Loucy (cell line): Measurements from ENCODE around the gene ZC3H18.

ENCODE experiments used
- H2AFZ ChIP-seq: fragments of 200-600 bp; sonication (generic); 2 replicates; pipeline ENCODE4 v1.6.0; 2016; ENCODE audit warnings: antibody characterized with exemption, mild to moderate bottlenecking, low read length, moderate library complexity
- H3F3A ChIP-seq: fragments of 200-600 bp; 2 replicates; pipeline ENCODE4 v1.6.0; 2016; ENCODE audit warnings: antibody characterized with exemption, low read depth, mild to moderate bottlenecking
- H3K27me3 ChIP-seq: fragments of 200-600 bp; sonication (generic); 2 replicates; pipeline ENCODE4 v1.6.1; 2014; ENCODE audit warnings: low read length, mild to moderate bottlenecking; ENCODE audit not compliant: insufficient read depth, poor library complexity, severe bottlenecking
- H3K36me3 ChIP-seq: fragments of 200-600 bp; sonication (generic); 2 replicates; pipeline ENCODE4 v1.6.1; 2016; ENCODE audit warnings: low read length; ENCODE audit not compliant: insufficient read depth
- H3K4me1 ChIP-seq: fragments of 200-600 bp; sonication (generic); 2 replicates; pipeline ENCODE4 v1.5.1; 2014; ENCODE audit warnings: low read length, mild to moderate bottlenecking; ENCODE audit not compliant: insufficient read depth, poor library complexity, severe bottlenecking
- H3K4me2 ChIP-seq: fragments of 200-600 bp; sonication (generic); 2 replicates; pipeline ENCODE4 v1.6.0; 2014; ENCODE audit warnings: antibody characterized with exemption, low read length, low read depth, mild to moderate bottlenecking; ENCODE audit not compliant: poor library complexity, severe bottlenecking
- H3K4me3 ChIP-seq: fragments of 200-600 bp; sonication (generic); 2 replicates; pipeline ENCODE4 v1.5.1; 2014; ENCODE audit warnings: low read length, mild to moderate bottlenecking, mixed read lengths; ENCODE audit not compliant: poor library complexity, severe bottlenecking
- H3K79me2 ChIP-seq: fragments of 200-600 bp; sonication (generic); 2 replicates; pipeline ENCODE4 v1.6.1; 2014; ENCODE audit warnings: low read length; ENCODE audit not compliant: insufficient read depth
- H3K9ac ChIP-seq: fragments of 200-600 bp; sonication (generic); 2 replicates; pipeline ENCODE4 v1.6.0; 2014; ENCODE audit warnings: mild to moderate bottlenecking, low read depth, low read length, moderate library complexity; ENCODE audit not compliant: poor library complexity, severe bottlenecking
- H3K9me2 ChIP-seq: fragments of 200-600 bp; sonication (generic); replicated peaks from 2 replicates; pipeline ENCODE4 v1.6.1; 2016; ENCODE audit warnings: low read depth, low read length, mixed read lengths
- H3K9me3 ChIP-seq: fragments of 200-600 bp; sonication (generic); 2 replicates; pipeline ENCODE4 v1.6.1; 2014; ENCODE audit warnings: mild to moderate bottlenecking, antibody characterized with exemption, low read length, low read depth; ENCODE audit not compliant: insufficient read depth
- H4K20me1 ChIP-seq: fragments of 200-600 bp; sonication (generic); 2 replicates; pipeline ENCODE4 v1.6.0; 2014; ENCODE audit warnings: antibody characterized with exemption, low read length, mild to moderate bottlenecking; ENCODE audit not compliant: insufficient read depth, poor library complexity, severe bottlenecking
- CTCF ChIP-seq: fragments of 200-600 bp; sonication (generic); conservative IDR thresholded peaks from 2 replicates; pipeline ENCODE4 v1.5.1; 2014; ENCODE audit warnings: mild to moderate bottlenecking, antibody characterized with exemption, low read length
- EZH2phosphoT487 ChIP-seq: fragments of 200-600 bp; IDR thresholded peaks from 2 replicates; pipeline ENCODE4 v1.6.1; 2018; ENCODE audit warnings: antibody characterized with exemption, mild to moderate bottlenecking, moderate library complexity, borderline replicate concordance

The ZC3H18 gene

GRCh38 chr16:88523309-88524161, 46.7 kb upstream of the ZC3H18 start:
- H3K4me2 ChIP-seq: no peak overlapping the region
- no peaks in the 10 kb centered on the region for H3K4me1 ChIP-seq
- TF ChIP-seq EZH2phosphoT487: no peak
- TF ChIP-seq CTCF: no peak
- H3K36me3 ChIP-seq: no peaks in the 10 kb centered on the region
- H3K27me3 ChIP-seq: no peaks in the 10 kb centered on the region
- no peak overlapping the region for H2AFZ ChIP-seq
- no peak overlapping the region for H3K9ac ChIP-seq
- no peaks in the 10 kb centered on the region for H3F3A ChIP-seq
- H3K9me3 ChIP-seq: no peaks in the 10 kb centered on the region
- no peaks in the 10 kb centered on the region for H3K79me2 ChIP-seq
- H3K4me3 ChIP-seq: no peak overlapping the region
- no peaks in the 10 kb centered on the region for H3K9me2 ChIP-seq
- H4K20me1 ChIP-seq: no peaks in the 10 kb centered on the region

- no peaks in the 10 kb centered on the region for H3K9me3 ChIP-seq
- H3K4me1 ChIP-seq: no peaks in the 10 kb centered on the region
- H3K4me2 ChIP-seq: no peak overlapping the region
- H3K9ac ChIP-seq: no peak overlapping the region
- no peaks in the 10 kb centered on the region for H3F3A ChIP-seq
- no peak overlapping the region for H3K4me3 ChIP-seq
- H3K79me2 ChIP-seq: no peaks in the 10 kb centered on the region
- H4K20me1 ChIP-seq: no peaks in the 10 kb centered on the region
- H3K9me2 ChIP-seq: no peaks in the 10 kb centered on the region
- no peak overlapping the region for H2AFZ ChIP-seq
- TF ChIP-seq EZH2phosphoT487 (no peak), CTCF (no peak)
- no peaks in the 10 kb centered on the region for H3K27me3 ChIP-seq
- H3K36me3 ChIP-seq: no peaks in the 10 kb centered on the region
Measured at GRCh38 chr16:88524274-88524972, 45.8 kb upstream of the ZC3H18 start.

GRCh38 chr16:88524973-88525662, 45.1 kb upstream of the ZC3H18 start:
- Histone ChIP-seq H3K4me2 (no peak overlapping the region), H3F3A (no peaks in the 10 kb centered on the region), H3K27me3 (no peaks in the 10 kb centered on the region), H3K4me1 (no peaks in the 10 kb centered on the region), H2AFZ (no peak overlapping the region), H3K4me3 (no peak overlapping the region), H3K9me3 (no peaks in the 10 kb centered on the region), H3K9ac (no peak overlapping the region), H3K9me2 (no peaks in the 10 kb centered on the region), H3K79me2 (no peaks in the 10 kb centered on the region), H3K36me3 (no peaks in the 10 kb centered on the region), H4K20me1 (no peaks in the 10 kb centered on the region)
- TF ChIP-seq CTCF (no peak), EZH2phosphoT487 (no peak)
